Urinary bladder (tissue), 4 donors: ENCODE data around the gene PIGO. TPM values are rescaled to one million over a fixed set of nuclear protein-coding genes. Genes with fewer than 3 reads are reported as not detected.

Experiments used
- DNase-seq: peaks from one replicate; pipeline ENCODE4 v3.0.0-alpha.2; 2015; ENCODE audit errors: extremely low spot score
- H3K27ac ChIP-seq: one replicate; pipeline ENCODE4 v1.5.1; 2013; ENCODE audit warnings: low read depth, mild to moderate bottlenecking, moderate library complexity
- H3K36me3 ChIP-seq: one replicate; pipeline ENCODE4 v1.6.1; 2013; ENCODE audit warnings: mild to moderate bottlenecking, moderate library complexity; ENCODE audit not compliant: insufficient read depth
- H3K4me1 ChIP-seq: one replicate; pipeline ENCODE4 v1.6.1; 2013; ENCODE audit warnings: mild to moderate bottlenecking, moderate library complexity; ENCODE audit not compliant: insufficient read depth
- H3K4me3 ChIP-seq: one replicate; pipeline ENCODE4 v1.5.1; 2013; ENCODE audit warnings: low read depth, low read length
- WGBS: extraction: QIAGEN DNeasy Blood & Tissue Kit; methylation state at CpG from one replicate; pipeline ENCODE4 v1.1.7; 2013; 5-methylcytosine and 5-hydroxymethylcytosine counted together
- polyA plus RNA-seq: library from polyadenylated mRNA; stranded (reverse); fragments of 200-250 nt; gene quantifications from one replicate; pipeline ENCODE4 v1.2.3, GENCODE V29; 2013
- total RNA-seq: library from RNA; depleted of rRNA; stranded (reverse); fragments of >200 nt; gene quantifications from one replicate; pipeline ENCODE4 v1.2.3, GENCODE V29; 2014
- donor health status: healthy with polysubstance abuse.
- donor health status: healthy.

PIGO gene
- total and polyA plus RNA-seq, 2 donors: 8.6 to 14.8 TPM

DNA sequence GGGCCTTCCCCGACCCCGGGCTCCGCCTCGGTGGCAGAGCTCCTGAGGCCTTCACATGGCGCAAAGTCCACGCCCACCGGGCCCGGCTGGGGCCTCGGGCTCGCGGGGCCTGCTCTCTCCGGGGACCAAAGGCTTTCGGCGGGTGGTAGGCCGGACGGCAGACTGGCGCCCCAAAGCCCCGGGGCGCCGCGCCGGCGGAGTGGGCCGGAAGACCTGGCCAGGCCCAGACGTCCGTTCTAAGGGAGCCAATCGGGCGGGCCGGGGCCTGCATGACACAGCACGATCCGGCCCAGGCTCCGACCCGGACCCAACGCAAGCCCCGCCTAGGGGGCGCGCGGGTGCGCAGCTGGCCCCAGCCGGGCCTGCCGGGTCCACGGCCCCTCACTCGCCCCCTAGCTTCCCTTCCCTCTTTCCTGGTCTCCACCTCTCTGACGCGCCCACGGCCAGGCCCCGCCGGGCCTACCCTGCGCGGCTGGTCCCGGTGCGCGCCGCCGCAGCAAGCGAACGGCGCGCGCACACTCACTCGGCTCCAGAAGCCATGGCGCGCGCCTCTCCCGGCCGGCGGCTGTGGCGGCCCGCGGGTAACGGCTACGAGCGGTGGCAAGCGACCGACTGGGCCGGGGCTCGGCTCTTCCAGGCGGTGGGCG lies 24.5 kb downstream of the PIGO start:
- peak overlapping the region; percentile 98 for H3K27ac ChIP-seq
- no peaks in the 10 kb centered on the region for H3K36me3 ChIP-seq
- WGBS: under 1% methylated on average over 79 of the region's 79 CpGs
- peak overlapping the region; percentile 72 for H3K4me3 ChIP-seq
- peak; percentile 43 for DNase-seq
- peaks cover 3% of the 10 kb centered on the region for H3K4me1 ChIP-seq

DNA sequence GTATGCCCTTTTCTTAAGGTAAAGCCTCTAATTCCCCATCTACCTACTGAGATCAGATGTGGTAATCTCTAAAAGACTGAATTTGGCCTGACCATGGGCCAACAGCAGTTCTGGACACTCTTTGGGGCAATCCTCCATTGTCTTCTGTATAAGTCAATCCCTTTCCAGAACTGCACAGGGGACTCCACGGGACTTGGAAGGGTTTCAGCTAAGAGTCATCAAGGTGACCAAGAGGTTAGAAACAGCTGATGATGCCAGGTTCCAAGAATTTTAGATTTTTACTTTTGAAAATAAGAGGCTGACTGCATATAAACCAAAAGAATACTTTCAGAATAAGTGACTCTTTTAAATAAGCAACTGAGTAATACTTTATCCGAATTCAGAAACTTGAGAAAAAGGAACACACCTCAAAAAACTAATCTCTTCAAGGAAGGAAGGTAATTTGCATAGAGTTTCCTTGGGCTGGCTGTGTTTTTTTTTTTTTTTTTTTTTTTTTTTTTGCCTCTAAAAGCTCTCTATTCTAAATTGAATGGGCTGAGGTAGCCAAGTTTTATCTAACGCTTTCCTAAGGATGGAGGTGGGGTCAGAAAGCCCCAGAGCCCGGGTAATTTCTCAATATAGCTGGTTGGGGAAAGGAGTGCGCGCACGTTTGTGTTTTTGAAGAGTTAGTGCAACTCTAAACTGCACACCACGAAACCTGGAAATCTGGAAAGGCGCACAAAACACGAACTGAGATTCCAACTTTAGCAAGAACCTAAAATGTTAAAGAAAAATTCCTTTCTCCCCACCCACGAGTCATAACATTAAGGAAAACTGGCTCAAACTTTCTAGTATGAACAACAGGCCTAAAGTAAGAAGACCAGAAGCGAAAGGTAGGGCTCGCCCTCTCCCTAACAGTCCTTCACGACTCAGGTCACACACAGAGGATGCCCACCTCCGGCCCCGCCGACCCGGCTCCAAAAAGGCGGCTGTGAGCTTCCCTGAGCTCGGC lies 25.3 kb downstream of the PIGO start:
- H3K4me3 ChIP-seq: peak overlapping the region; percentile 72
- 1% methylated on average over 20 of the region's 20 CpGs for WGBS
- peaks cover 3% of the 10 kb centered on the region for H3K36me3 ChIP-seq
- peak overlapping the region; percentile 98 for H3K27ac ChIP-seq
- DNase-seq: no peak
- H3K4me1 ChIP-seq: peaks cover 3% of the 10 kb centered on the region

DNA sequence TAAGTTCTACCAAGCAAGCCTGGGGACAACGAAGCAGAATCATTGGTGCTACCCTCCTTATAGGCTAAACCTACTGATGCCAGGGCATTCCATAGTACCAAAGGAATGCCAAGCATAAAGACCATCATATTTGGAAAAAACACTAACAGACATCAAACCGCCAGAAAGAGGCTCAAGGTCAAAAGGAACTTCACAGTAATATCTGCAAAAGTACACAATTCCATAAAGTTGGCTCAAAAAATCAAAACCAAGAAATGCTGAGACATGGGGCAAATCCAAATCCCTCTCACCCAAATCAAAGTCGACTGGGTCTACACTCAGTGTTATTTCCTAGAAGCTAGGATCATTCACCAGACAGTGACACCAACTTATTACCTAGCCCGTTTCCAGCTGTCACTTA lies 27.4 kb downstream of the PIGO start:
- H3K27ac ChIP-seq: no peak overlapping the region
- peaks cover 8% of the 10 kb centered on the region for H3K36me3 ChIP-seq
- H3K4me1 ChIP-seq: peaks cover 3% of the 10 kb centered on the region
- DNase-seq: no peak
- WGBS: 74% methylated on average over 4 of the region's 4 CpGs
- no peak overlapping the region for H3K4me3 ChIP-seq

DNA sequence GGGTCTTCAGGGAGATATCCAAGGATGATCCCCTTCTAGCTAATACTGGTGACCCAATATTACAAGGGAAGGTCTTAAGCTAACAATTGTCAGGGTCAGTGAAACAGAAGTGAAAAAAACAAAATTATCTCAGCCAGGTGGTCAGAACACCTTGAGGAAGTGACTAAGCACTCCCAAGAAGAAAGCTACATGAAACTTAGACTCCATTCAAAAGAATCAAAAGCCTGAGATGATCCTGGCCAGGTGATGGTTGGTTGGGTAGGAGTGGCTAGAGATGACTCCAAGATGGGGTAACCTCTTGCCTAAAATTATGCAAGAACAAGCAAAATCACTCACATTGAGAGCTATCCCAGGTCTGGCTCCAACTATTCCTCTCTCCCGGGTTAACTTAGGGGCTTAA lies 29.3 kb downstream of the PIGO start:
- 94% methylated on average over 1 of the region's 1 CpG for WGBS
- H3K4me3 ChIP-seq: no peak overlapping the region

DNA sequence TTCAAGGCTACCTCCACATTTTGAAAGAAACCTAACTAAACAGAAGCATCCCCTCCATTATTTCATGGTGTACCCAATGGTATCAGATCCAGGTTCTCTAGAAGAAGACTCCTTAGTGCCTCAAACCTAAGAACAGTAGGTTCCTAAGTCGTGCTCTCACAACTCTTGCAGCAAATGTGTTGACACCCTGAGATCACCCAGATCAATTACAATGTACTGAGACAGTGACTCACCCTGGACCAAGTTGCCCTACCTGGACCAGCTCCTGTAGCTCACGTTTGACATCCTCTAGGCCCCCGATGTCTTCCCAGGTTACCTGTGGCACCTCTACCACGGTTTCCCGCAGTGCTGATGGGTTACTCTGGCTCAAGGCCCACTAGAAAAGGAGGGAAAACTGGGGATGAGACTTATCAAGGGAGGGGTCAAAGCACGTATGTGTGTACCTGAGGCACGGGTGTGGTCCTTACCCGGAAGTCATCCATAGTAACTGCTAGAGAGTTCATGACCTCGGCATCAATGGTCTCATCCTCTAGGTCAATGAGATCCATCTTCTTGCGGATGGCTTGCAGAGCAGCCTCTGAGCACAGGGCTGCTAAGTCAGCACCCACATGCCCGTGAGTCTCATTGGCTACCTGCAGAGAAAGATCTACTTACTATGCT lies 35.7 kb downstream of the PIGO start:
- Histone ChIP-seq H3K4me3 (no peak overlapping the region), H3K36me3 (peaks cover 18% of the 10 kb centered on the region), H3K27ac (no peak overlapping the region), H3K4me1 (no peaks in the 10 kb centered on the region)
- no peak for DNase-seq
- WGBS: 92% methylated on average over 11 of the region's 11 CpGs

More for the DNA sequence above, 29.3 kb downstream of the PIGO start:
- no peak for DNase-seq
- H3K36me3 ChIP-seq: peaks cover 16% of the 10 kb centered on the region
- H3K27ac ChIP-seq: no peak overlapping the region
- H3K4me1 ChIP-seq: peaks cover 3% of the 10 kb centered on the region

DNA sequence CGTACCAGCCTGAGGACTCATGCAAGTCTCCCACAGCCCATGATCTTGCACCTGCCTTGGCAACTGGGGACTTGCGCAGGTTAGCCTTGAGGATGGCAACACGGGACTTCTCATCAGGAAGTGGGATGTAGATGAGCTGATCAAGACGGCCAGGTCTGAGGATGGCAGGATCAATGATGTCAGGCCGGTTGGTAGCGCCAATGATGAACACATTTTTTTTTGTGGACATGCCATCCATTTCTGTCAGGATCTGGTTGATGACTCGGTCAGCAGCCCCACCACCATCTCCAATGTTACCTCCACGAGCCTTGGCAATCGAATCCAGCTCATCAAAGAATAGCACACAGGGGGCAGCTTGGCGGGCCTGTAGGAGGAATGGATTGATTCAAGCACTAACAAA lies 37.0 kb downstream of the PIGO start:
- DNase-seq: no peak
- WGBS: 93% methylated on average over 10 of the region's 10 CpGs
- peaks cover 13% of the 10 kb centered on the region for H3K36me3 ChIP-seq

DNA sequence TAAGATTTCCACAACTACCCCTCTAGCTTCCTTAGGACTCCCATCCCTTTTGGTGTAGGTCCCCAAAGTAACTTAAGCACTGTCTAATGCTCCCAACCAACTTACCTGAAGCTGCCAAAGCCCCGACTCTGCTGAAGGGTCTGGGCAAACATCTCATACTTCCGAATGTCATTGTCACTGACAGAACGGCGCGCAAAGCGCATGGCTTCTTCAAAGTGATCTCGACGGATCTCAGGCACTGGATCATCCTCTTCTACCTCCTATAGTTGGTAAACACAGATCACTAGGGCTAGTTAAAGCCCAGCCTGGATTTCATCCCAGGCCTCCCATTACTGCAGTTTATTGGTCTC lies 39.1 kb downstream of the PIGO start:
- 97% methylated on average over 8 of the region's 8 CpGs for WGBS
- no peak overlapping the region for H3K4me3 ChIP-seq
- no peak for DNase-seq
- H3K36me3 ChIP-seq: peaks cover 8% of the 10 kb centered on the region
- H3K4me1 ChIP-seq: no peaks in the 10 kb centered on the region
- no peak overlapping the region for H3K27ac ChIP-seq

More for the DNA sequence above, 37.0 kb downstream of the PIGO start:
- no peak overlapping the region for H3K27ac ChIP-seq
- H3K4me3 ChIP-seq: no peak overlapping the region
- H3K4me1 ChIP-seq: no peaks in the 10 kb centered on the region

DNA sequence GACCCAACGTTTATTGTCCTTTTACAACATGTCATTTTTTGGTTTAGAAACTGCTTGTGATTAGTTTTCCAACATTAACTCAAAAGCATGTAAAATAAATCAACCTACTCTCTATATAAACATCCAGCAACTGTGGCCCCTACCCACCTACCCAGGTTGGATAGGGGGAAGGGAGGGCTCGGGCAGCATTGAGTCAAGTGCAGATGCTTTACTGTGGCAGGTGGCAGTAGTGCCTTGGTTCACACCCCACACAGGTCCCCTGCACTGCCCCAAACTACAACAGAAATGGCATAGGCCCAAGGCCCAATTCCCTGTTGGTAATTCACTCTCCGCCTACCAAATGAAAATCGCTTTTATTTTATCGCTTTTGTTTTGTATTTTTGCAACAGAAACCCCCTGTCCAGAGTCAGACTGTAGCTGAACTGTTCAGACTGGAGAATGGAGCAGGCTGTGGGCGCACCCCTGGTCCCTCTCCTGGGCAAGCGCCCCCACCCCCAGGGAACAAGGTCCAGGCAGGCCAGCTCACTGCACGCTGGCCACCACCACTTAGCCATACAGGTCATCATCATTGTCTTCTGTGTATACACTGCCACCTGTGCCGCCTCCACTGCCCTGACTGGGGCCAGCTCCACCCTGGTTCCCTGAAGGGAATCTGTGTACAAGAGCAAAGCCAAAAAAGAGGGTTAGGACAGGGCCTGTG lies 39.7 kb downstream of the PIGO start:
- Histone ChIP-seq H3K27ac (no peak overlapping the region), H3K4me1 (no peaks in the 10 kb centered on the region), H3K36me3 (peaks cover 8% of the 10 kb centered on the region), H3K4me3 (no peak overlapping the region)
- no peak for DNase-seq
- WGBS: 92% methylated on average over 9 of the region's 9 CpGs

DNA sequence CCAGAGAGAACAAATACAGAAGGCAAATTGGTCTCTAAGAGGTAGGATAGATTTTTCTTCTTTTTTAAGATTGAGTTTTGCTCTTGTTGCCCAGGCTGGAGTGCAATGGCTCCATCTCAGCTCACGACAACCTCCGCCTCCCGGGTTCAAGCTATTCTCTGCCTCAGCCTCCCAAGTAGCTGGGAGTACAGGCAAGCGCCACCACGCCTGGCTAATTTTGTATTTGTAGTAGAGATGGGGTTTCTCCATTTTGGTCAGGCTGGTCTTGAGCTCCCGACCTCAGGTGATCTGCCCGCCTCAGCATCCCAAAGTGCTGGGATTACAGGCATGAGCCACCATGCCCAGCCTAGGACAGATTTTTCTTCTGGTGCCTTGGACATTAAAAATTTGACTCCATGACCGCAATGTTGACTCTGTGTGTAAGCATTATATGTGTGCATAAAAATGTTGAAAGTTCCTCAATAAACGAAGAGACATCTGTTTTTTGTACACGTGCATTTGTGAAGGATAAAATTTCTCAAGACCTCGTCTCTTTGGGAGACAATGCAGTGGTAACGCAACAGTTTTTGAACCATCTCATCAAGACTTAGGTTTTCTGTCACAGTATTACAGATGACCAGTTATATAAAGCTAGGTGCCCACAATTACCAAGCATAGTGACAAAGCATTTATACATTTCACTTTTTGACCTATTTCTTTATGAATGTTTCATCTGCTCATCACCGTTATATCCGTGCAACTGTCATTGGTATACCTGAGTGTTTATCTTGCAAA lies 41.3 kb downstream of the PIGO start:
- no peak overlapping the region for H3K4me3 ChIP-seq
- WGBS: 92% methylated on average over 14 of the region's 14 CpGs
- no peak overlapping the region for H3K27ac ChIP-seq
- H3K36me3 ChIP-seq: peaks cover 5% of the 10 kb centered on the region
- no peaks in the 10 kb centered on the region for H3K4me1 ChIP-seq
- no peak for DNase-seq

DNA sequence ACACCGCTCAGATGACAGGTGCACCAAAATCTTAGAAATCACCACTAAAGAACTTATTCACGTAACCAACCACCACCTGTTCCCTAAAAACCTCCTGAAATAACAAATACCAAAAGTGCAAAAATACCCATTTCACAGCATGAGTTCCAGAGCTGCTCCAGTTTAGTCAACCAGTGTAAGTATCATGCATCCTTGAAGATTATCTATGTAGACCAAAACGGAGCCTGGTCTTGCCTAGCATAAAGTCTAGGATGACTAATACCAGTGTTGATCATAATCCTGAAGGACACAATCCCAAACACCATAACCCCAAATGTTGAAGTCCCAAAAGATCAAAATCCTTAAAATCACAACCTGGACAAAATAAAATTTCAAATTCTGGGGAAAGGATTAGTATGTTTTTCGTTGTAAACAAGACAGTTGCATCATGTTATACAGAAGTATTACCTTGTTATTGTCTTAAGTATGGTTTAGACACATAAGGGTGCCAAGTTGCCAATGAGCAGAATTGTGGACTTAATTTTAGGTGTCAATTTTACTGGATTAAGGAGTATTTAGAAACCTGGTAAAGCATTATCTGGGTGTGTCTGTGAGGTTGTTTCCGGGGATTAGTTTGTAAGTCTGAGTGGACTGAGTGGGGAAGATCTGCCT lies 42.1 kb downstream of the PIGO start:
- Histone ChIP-seq H3K27ac (no peak overlapping the region), H3K36me3 (peaks cover 7% of the 10 kb centered on the region), H3K4me1 (no peaks in the 10 kb centered on the region), H3K4me3 (no peak overlapping the region)
- WGBS: 86% methylated on average over 5 of the region's 5 CpGs
- no peak for DNase-seq

DNA sequence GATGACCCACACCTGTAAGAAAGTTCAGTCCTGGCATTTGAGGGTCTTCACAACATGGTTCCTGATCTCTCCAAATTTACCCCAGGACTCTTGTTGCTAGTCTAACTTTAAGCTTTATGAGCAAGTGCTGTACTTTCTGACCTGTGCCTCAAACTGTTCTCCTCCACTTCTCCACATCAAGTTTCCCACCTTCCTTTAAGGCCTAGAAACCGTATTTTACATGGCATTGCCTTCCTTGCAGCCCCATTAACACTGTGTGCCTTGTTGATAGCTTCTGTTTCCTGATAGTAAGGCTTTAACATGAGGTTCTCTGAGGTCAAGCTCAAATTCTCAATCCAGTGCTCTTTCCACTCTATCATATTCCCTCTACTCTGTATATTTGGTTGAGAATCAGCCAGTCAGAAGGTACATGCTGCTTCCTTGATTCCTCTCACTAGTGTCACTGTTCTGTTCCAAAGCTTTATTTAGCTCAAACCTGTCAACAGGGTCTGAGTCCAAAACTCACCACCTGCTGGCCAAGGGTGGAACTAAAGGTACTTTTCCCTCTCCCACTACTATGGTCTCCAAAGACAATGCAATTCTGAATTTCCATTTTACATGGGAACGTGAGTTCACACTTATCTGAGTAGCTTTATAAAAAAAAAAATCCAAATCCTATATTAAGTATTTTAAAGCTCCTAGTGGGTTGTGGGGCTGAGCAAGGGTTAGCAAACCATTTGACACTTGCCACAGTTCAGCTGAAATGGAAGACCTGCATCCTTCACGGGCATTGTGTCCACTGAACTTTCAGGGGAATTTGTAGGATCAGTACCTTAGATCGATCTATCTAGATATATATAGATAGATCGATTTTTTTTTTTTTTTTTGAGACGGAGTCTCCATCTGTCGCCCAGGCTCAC lies 45.1 kb downstream of the PIGO start:
- H3K4me1 ChIP-seq: no peaks in the 10 kb centered on the region
- no peak overlapping the region for H3K4me3 ChIP-seq
- peaks cover 7% of the 10 kb centered on the region for H3K36me3 ChIP-seq
- WGBS: 84% methylated on average over 7 of the region's 7 CpGs
- no peak for DNase-seq
- H3K27ac ChIP-seq: no peak overlapping the region

DNA sequence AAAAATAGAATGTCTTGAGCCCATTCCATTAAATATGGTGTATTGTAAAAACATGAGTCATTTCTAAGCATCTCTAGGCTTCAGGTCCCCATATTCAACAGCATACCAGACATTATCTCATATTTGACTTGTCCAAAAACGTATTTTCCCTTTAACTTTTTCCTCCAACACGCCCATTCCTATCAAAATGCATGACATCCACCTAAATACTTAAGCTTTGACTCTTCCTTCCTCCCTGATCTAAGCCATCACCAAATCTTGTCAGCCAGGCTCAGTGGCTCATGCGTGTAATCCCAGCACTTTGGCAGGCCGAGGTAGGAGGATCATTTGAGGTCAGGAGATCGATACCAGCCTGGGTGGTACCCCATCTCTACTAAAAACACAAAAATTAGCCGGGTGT lies 47.9 kb downstream of the PIGO start:
- no peak overlapping the region for H3K27ac ChIP-seq
- DNase-seq: no peak
- H3K4me3 ChIP-seq: no peak overlapping the region
- 96% methylated on average over 6 of the region's 6 CpGs for WGBS
- H3K4me1 ChIP-seq: no peaks in the 10 kb centered on the region
- H3K36me3 ChIP-seq: peaks cover 7% of the 10 kb centered on the region
